HG03354 (cell line): Measurements from ENCODE around the gene ICE2.
A peak's percentile ranks its signal among the peaks of the same experiment; 100 is the strongest.

ENCODE experiments used
- ATAC-seq: cut with Tn5 transposase; IDR thresholded peaks from one replicate; pipeline ENCODE4 v1.9.1; 2021; ENCODE audit warnings: mild to moderate bottlenecking; ENCODE audit not compliant: unreplicated experiment, poor library complexity, severe bottlenecking

Gene ICE2, protein sequence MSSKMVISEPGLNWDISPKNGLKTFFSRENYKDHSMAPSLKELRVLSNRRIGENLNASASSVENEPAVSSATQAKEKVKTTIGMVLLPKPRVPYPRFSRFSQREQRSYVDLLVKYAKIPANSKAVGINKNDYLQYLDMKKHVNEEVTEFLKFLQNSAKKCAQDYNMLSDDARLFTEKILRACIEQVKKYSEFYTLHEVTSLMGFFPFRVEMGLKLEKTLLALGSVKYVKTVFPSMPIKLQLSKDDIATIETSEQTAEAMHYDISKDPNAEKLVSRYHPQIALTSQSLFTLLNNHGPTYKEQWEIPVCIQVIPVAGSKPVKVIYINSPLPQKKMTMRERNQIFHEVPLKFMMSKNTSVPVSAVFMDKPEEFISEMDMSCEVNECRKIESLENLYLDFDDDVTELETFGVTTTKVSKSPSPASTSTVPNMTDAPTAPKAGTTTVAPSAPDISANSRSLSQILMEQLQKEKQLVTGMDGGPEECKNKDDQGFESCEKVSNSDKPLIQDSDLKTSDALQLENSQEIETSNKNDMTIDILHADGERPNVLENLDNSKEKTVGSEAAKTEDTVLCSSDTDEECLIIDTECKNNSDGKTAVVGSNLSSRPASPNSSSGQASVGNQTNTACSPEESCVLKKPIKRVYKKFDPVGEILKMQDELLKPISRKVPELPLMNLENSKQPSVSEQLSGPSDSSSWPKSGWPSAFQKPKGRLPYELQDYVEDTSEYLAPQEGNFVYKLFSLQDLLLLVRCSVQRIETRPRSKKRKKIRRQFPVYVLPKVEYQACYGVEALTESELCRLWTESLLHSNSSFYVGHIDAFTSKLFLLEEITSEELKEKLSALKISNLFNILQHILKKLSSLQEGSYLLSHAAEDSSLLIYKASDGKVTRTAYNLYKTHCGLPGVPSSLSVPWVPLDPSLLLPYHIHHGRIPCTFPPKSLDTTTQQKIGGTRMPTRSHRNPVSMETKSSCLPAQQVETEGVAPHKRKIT

DNA sequence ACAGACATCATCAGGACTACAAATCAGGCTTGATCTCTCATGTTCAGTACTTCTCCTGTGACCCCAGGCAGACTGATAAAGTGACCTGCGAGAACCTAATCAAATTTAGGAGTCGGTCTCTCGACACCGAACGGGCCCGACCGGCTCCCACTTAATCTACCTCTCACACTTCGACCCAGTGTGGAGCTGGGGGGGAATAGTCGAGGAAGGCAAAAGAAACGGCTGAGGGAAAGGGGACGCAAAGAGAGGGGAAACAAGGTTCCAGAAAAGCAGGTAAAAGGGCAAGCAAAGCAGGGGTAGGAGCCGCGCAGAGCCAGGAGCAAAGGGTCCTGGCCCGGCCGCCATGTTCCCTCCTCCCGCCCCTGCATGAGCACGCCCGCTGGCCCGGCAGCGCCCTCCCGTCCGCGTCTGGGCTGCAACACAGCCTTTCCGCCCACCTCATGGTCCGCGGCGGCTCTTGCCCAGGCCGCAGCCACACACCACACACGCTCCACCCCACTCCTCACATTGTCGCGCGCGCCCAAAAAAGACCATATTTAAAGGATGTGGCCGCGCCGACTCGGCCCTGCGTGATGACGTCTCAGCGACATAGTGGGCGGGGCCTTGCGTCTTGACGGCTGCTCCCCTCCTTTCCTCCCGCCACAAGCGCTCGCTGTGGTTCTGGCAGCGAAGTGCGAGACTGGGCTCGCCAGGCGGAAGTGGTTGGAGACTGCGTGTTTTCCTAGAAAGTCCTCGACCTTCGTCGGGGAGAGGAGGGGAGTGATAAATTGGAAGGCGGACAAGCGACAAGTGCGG is at the start of gene ICE2:
ICE2 (minus strand) TSS at position 577 of the 795 bp plus-strand sequence. CDS start 1,165 bp downstream, outside the sequence.
- peak; percentile 92 for ATAC-seq

DNA sequence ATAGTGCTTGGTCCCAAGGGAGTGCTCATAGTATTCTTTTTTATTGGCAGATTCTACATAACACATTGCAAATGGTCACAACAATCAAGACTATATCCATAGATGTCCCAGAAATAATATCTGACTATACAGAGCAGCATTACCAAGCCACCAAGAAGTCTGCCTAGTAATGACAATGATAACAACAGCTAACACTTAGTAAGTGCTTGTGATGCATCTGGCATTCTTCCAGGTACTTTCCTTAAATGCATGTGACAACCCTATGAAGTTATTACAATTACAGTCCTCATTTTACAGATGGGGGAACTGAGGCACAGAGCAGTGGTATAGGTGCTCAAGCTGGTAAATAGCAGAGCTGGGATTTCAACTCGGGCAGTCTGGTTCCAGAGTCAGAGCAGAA is 49.6 kb upstream of the ICE2 start:
- ATAC-seq, result no peak

DNA sequence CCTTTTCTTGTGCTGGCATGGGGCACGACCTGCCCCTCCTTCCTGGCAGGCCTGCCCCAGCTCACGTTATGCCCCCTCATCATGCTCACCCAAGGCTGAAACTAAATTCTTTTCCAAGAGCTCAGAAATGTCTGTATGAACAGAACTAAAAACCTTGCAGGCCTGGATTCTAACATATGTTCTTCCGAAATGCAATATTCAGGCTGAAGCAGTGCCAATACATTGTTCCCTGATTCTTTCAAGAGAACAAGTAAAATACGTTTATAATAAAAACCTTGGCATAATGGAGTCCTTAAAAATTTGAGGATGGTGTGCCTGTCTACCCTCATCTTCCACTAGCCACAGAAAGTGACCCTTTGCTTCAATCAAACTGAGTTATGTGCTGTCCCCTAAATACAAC is 48.5 kb upstream of the ICE2 start:
- ATAC-seq, result no peak

- ATAC-seq, result no peak
Observed at GRCh38 chr15:60526127-60526616, 47.2 kb upstream of the ICE2 start.

GRCh38 chr15:60525341-60526039 is 46.5 kb upstream of the ICE2 start:
- no peak for ATAC-seq

DNA sequence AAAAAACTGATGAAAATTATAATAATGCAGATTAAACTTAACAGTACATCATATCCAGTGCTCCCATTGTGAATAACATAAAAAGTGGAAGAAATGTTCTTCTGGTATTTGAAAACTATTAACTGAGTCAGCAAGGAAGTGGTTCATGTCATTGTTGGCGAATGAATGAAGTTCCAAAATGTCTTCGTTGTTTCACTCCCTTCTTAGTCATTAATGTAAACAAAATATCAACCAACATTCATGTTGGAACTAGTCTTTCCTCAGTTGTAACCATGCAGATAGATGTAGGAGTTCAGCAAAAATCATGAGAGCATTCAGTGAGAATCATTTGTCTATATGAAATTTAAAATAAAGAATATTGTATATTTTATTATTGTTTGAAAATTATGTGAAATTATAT is 44.1 kb upstream of the ICE2 start:
- no peak for ATAC-seq

- ATAC-seq, result peak; percentile 78
Observed at GRCh38 chr15:60520825-60521368, 42.0 kb upstream of the ICE2 start.

- no peak for ATAC-seq
Observed at GRCh38 chr15:60520013-60520824, 41.3 kb upstream of the ICE2 start.

DNA sequence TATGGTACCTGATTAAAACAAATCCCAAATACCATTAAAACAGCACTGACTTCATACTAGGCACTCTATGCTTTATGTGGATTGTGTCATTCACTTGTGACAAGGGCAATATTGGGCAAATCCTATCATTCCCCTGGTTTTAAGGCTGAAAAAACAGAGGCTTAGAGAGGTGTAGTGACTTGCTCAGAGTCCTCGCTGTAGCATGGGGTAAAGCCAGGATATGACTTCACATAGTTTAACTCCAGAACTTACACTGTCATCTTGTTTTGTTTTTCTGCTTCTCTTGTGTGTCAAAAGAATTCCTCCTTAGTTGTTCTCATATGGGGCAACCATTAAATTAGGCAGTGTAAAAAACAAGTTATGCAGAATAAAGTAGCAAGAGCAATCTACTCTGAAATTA is 40.3 kb upstream of the ICE2 start:
- ATAC-seq, result no peak

DNA sequence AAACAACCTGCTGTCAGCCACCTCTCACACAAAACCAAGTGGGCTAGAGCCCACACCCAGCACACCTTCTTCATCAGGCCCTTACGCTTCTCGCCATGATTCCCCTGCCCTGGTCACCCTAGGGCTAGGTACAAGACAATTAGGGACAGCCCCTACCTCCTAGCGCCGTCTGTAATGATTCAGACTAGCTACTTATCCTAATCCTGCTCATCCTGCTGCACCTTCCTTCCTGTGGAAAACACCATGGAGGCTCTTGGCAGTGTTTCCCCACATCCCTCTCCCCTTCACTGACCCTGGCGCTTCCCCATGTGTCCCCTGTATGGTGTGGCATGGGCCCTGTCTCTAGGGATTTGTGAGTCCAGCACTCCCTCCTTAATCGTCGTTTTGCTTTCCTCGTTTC is 39.6 kb upstream of the ICE2 start:
- no peak for ATAC-seq

- ATAC-seq, result no peak
Observed at GRCh38 chr15:60514261-60514881, 35.4 kb upstream of the ICE2 start.

DNA sequence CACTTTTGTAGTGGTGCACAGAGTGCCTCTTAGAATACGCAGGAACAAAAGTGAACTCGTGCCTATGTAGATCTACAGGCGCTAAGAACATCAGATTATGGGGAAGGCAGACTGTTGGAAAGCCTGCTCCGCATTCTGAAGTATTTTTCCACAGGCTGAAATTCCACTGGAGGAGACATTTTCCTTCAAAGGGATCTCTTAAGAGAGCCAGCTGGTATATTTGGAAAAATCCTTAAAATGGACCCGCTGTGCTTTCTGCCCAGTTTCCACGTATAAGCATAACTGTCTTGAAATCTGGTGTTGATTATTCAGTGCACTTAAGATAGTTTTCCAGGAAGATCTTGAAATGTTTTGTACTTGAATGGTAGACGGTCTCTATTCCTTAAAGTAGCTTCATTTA is 34.7 kb upstream of the ICE2 start:
- no peak for ATAC-seq

DNA sequence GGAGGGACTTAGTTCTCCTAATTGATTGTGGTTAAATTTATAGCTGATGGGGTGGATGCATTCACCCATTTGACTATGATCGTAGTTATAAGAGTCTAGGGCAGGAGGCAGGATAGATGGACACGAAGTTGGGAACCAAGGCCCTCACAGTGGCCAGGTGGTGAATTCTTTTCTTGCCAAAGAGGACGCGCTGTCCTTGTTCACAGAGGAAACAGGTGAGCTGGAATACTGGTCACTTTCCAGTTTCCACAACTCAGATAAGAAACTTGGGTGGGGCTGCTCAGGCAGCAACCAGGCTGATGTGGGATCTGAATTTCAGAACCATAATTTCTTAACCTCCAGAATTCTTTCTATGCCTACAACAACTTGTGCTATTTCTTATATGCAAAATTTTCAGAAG is 34.0 kb upstream of the ICE2 start:
- ATAC-seq, result no peak

GRCh38 chr15:60511351-60512031 is 32.5 kb upstream of the ICE2 start:
- ATAC-seq, result no peak

- ATAC-seq, result no peak
Observed at GRCh38 chr15:60510006-60510405, 31.1 kb upstream of the ICE2 start.

GRCh38 chr15:60509470-60509869 is 30.5 kb upstream of the ICE2 start:
- no peak for ATAC-seq

DNA sequence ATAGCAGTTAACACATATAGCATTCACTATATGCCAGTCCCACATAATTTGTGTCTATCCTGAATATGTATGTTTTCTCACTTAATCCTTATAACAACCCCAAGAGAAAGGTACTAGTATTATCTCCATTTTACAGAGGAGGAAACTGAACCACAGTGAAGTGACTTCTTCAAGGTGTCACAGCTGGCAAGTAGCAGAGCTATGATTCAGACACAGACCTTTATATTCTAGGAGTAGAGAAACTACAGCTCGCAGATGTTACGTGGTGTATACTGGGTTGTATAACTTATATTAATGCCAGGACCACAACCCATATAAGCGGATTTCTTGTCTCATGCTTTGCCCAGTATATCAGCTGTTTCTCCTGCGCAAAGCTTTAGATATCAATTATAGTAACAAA is 29.5 kb upstream of the ICE2 start:
- ATAC-seq, result no peak
